ENCODE measurements around the gene YJEFN3. TPM values are rescaled to one million over a fixed set of nuclear protein-coding genes. Genes with fewer than 3 reads are reported as not detected.

Gene YJEFN3
- total RNA-seq, 1 experiment from 2014 or later: 25.3 TPM

DNA sequence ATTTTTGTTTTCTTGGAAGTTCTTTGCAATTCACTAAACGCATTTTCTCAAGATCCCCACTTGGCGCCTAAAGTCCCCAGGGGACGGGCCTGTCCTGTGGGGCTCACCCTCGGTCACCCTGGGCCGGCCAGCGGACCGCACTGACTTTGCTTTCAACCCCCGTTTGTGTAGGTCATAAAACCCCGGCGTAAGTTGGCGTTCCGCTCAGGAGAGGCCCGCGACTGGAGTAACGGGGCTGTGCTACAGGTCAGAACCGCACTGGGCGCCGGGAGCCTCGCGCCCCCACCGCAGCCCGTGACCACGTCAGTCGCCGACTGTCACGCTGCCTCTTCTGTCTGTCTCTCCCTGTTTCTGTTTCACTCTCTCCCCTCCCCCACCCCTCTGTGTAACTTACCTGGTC is 26.9 kb upstream of the YJEFN3 start:
- Histone ChIP-seq H3K9ac (ENCODE audit: low read length) (no peak overlapping the region), H3K9me2 (ENCODE audit: insufficient read depth) (no peaks in the 10 kb centered on the region), H2AFZ (ENCODE audit: low read depth, low read length, poor library complexity, severe bottlenecking) (no peak overlapping the region), H3K27me3 (ENCODE audit: insufficient read depth, low read length) (no peaks in the 10 kb centered on the region), H3K9me3 (ENCODE audit: control insufficient read depth in 1 of 2, insufficient read depth in 1 of 2, low read depth in 1 of 2, low read length in 2 of 2) (no peaks in the 10 kb centered on the region), H3K27ac (ENCODE audit: low read depth, low read length) (no peak overlapping the region), H3K4me2 (ENCODE audit: low read length) (no peak overlapping the region), H3K79me2 (ENCODE audit: insufficient read depth, low read length) (peaks cover 8% of the 10 kb centered on the region; the same call in 1 of the 2 replicates), H3K36me3 (ENCODE audit: control insufficient read depth in 1 of 2, insufficient read depth in 2 of 2, low read length in 2 of 2) (peaks cover 16 to 47% of the 10 kb centered on the region in 2 experiments; a peak in 3 of 4 replicates), H4K20me1 (ENCODE audit: insufficient read depth) (no peaks in the 10 kb centered on the region), H3K4me1 (ENCODE audit: control insufficient read depth in 1 of 2, insufficient read depth in 2 of 2, low read length in 2 of 2) (no peaks in the 10 kb centered on the region), H3K4me3 (replicated peaks in 1 of 2; ENCODE audit: low read depth in 1 of 2, low read length in 2 of 2) (no peak overlapping the region)
- ChIA-PET RAD21 (ENCODE audit: low non-redundant PET in 1 of 2, low total read pairs in 2 of 2, uncharacterized antibody in 2 of 2, unreplicated experiment in 2 of 2) (no interaction called here), POLR2A (no interaction called here), CTCF (no interaction called here)
- intact Hi-C loops (cut with micrococcal nuclease): no loop called here
- ATAC-seq: no peak
- no peak for TF ChIP-seq ZNF274 (IDR thresholded peaks at IDR 0.05; ENCODE audit: low read depth, low read length)
- TF ChIP-seq TCF7L2 (IDR thresholded peaks at IDR 0.05; ENCODE audit: borderline replicate concordance, extremely low read depth, insufficient read depth, insufficient read length): no peak
- TF ChIP-seq, protein P1, sequence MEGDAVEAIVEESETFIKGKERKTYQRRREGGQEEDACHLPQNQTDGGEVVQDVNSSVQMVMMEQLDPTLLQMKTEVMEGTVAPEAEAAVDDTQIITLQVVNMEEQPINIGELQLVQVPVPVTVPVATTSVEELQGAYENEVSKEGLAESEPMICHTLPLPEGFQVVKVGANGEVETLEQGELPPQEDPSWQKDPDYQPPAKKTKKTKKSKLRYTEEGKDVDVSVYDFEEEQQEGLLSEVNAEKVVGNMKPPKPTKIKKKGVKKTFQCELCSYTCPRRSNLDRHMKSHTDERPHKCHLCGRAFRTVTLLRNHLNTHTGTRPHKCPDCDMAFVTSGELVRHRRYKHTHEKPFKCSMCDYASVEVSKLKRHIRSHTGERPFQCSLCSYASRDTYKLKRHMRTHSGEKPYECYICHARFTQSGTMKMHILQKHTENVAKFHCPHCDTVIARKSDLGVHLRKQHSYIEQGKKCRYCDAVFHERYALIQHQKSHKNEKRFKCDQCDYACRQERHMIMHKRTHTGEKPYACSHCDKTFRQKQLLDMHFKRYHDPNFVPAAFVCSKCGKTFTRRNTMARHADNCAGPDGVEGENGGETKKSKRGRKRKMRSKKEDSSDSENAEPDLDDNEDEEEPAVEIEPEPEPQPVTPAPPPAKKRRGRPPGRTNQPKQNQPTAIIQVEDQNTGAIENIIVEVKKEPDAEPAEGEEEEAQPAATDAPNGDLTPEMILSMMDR (IDR thresholded peaks at IDR 0.05 in 2 of 3, conservative IDR thresholded peaks at IDR 0.05 in 1 of 3; ENCODE audit: borderline replicate concordance in 1 of 3, insufficient read depth in 1 of 3, low read depth in 2 of 3, low read length in 2 of 3): no peak
- TF ChIP-seq JUND (IDR thresholded peaks at IDR 0.05): no peak
- no peak for TF ChIP-seq EGR1 (IDR thresholded peaks at IDR 0.05; ENCODE audit: low read depth)
- no peak for TF ChIP-seq ZFX (IDR thresholded peaks at IDR 0.05)
- no peak for TF ChIP-seq POLR2A (IDR thresholded peaks at IDR 0.05; ENCODE audit: borderline replicate concordance, extremely low read depth, insufficient read depth, insufficient read length)
- TF ChIP-seq, protein P2, sequence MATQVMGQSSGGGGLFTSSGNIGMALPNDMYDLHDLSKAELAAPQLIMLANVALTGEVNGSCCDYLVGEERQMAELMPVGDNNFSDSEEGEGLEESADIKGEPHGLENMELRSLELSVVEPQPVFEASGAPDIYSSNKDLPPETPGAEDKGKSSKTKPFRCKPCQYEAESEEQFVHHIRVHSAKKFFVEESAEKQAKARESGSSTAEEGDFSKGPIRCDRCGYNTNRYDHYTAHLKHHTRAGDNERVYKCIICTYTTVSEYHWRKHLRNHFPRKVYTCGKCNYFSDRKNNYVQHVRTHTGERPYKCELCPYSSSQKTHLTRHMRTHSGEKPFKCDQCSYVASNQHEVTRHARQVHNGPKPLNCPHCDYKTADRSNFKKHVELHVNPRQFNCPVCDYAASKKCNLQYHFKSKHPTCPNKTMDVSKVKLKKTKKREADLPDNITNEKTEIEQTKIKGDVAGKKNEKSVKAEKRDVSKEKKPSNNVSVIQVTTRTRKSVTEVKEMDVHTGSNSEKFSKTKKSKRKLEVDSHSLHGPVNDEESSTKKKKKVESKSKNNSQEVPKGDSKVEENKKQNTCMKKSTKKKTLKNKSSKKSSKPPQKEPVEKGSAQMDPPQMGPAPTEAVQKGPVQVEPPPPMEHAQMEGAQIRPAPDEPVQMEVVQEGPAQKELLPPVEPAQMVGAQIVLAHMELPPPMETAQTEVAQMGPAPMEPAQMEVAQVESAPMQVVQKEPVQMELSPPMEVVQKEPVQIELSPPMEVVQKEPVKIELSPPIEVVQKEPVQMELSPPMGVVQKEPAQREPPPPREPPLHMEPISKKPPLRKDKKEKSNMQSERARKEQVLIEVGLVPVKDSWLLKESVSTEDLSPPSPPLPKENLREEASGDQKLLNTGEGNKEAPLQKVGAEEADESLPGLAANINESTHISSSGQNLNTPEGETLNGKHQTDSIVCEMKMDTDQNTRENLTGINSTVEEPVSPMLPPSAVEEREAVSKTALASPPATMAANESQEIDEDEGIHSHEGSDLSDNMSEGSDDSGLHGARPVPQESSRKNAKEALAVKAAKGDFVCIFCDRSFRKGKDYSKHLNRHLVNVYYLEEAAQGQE (IDR thresholded peaks at IDR 0.05; ENCODE audit: low read depth): no peak
- TF ChIP-seq EZH2 (IDR thresholded peaks at IDR 0.05): no peak
- no peak for DNase-seq (ENCODE audit: low read depth, low spot score)
- no TSS peak for BruUV-seq (replicated peaks)
